Stomach (tissue), 4 donors: Measurements from ENCODE around the gene WASL.

Experiments
- CTCF ChIP-seq, 7 experiments: fragments of 450-650 bp in 4 of 7; fragments of 200-600 bp in 3 of 7; sonication (generic) in 3 of 7; IDR thresholded peaks; one replicate each; pipeline ENCODE4 v1.5.1; 2016 to 2019; ENCODE audit warnings: antibody characterized with exemption in 7 of 7, control low read depth in 2 of 7, mild to moderate bottlenecking in 1 of 7
- EP300 ChIP-seq: sonication (generic); formaldehyde crosslinking; IDR thresholded peaks from one replicate; pipeline ENCODE4 v1.6.1; 2017; ENCODE audit warnings: antibody characterized with exemption
- POLR2AphosphoS5 ChIP-seq, 3 donors: sonication (generic); formaldehyde crosslinking; IDR thresholded peaks; one replicate each; pipeline ENCODE4 v1.6.1; 2016; ENCODE audit warnings: antibody characterized with exemption in 3 of 3

- TF ChIP-seq CTCF (IDR thresholded peaks at IDR 0.05) (no peak), POLR2AphosphoS5 (IDR thresholded peaks at IDR 0.05) (no peak), EP300 (no peak)
Measured at GRCh38 chr7:123754271-123754871, 5.6 kb upstream of the WASL start.
